Right lobe of liver (tissue), 4 donors: ENCODE data around the gene LRBA.

Experiments
- POLR2A ChIP-seq: fragments of 450-650 bp; IDR thresholded peaks from one replicate; pipeline ENCODE4 v1.6.1; 2017; ENCODE audit warnings: antibody characterized with exemption, mild to moderate bottlenecking
- TF ChIP-seq, protein P1 (sequence below), 4 donors: fragments of 200-600 bp in 3 of 4; fragments of 450-650 bp in 1 of 4; IDR thresholded peaks; one replicate each; pipeline versions ENCODE4 v1.5.1 to v1.8.0; 2016 to 2022; ENCODE audit warnings: antibody characterized with exemption in 4 of 4, mild to moderate bottlenecking in 2 of 4
- donor health status: DM: no; HTN: no; CAD: no.
- donor health status: DM: no; HTN: no; CAD: no.
- donor health status: DM: no; HTN: yes; CAD: no.

DNA sequence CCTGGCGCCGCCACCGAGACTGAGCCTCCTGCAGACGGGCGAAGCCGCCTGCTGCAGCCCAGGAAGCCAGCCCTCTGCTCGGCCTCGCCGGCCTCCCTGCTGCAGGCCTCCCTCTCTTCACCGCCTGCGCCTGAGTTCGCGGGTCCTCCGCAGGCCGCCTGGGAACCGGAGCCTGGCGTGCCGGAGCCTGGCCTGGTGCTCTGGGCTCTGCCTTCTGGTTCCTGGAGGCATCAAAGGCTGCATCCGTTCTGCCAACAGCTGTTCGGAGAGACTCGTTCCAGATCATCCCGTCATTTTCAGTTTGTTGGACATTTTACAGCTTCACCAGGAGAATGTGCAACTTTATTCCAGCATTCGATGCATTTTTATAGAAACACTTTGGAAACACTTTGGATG is 758.9 kb downstream of the LRBA start:
- TF ChIP-seq, protein P1, sequence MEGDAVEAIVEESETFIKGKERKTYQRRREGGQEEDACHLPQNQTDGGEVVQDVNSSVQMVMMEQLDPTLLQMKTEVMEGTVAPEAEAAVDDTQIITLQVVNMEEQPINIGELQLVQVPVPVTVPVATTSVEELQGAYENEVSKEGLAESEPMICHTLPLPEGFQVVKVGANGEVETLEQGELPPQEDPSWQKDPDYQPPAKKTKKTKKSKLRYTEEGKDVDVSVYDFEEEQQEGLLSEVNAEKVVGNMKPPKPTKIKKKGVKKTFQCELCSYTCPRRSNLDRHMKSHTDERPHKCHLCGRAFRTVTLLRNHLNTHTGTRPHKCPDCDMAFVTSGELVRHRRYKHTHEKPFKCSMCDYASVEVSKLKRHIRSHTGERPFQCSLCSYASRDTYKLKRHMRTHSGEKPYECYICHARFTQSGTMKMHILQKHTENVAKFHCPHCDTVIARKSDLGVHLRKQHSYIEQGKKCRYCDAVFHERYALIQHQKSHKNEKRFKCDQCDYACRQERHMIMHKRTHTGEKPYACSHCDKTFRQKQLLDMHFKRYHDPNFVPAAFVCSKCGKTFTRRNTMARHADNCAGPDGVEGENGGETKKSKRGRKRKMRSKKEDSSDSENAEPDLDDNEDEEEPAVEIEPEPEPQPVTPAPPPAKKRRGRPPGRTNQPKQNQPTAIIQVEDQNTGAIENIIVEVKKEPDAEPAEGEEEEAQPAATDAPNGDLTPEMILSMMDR (IDR thresholded peaks at IDR 0.05): no peak
- TF ChIP-seq POLR2A: no peak
